Endothelial cell of umbilical vein (primary cell): ENCODE results near the gene HDAC5. TPM values are rescaled to one million over a fixed set of nuclear protein-coding genes. Genes with fewer than 3 reads are reported as not detected.

Experiments
- BruUV-seq: library from RNA; stranded (reverse); fragments of 400-500 nt; replicated peaks from 2 replicates; lab custom pipeline; 2021; lab: Mats Ljungman, UMichigan
- CTCF ChIA-PET: fragments of 300-600, 350-600 bp; sonication (Branson Sonifier 250); formaldehyde crosslinking; loops from one replicate; lab custom pipeline; 2021; ENCODE audit warnings: antibody characterized with exemption, inconsistent platforms; lab: Charles Lee
- POLR2A ChIA-PET: fragments of 300-600, 350-600 bp; sonication (Branson Sonifier 250); formaldehyde crosslinking; loops from one replicate; lab custom pipeline; 2021; ENCODE audit warnings: antibody characterized with exemption, inconsistent platforms; lab: Charles Lee
- DNase-seq: peaks from one replicate; pipeline ENCODE4 v3.0.0-alpha.2; 2011; ENCODE audit warnings: low read depth, low spot score
- FAIRE-seq: peaks from 2 replicates; lab custom pipeline; 2011; peaks lifted over from hg19 to GRCh38; lab: Jason Lieb, UNC
- H2AFZ ChIP-seq: 2 replicates; pipeline ENCODE4 v1.6.0; 2012; ENCODE audit warnings: low read depth, low read length, control low read depth, inconsistent platforms
- H3K27ac ChIP-seq: 2 replicates; pipeline ENCODE4 v1.5.1; 2011; ENCODE audit warnings: low read depth, mild to moderate bottlenecking, control low read depth, low read length, moderate library complexity; ENCODE audit not compliant: insufficient read depth
- H3K27me3 ChIP-seq, 2 experiments: 2 replicates each; pipeline versions ENCODE4 v1.6.0 to v1.6.1; 2011; ENCODE audit warnings: low read length in 2 of 2, mixed read lengths in 1 of 2; ENCODE audit not compliant: control insufficient read depth in 2 of 2, insufficient read depth in 2 of 2
- H3K36me3 ChIP-seq, 2 experiments: 2 replicates in 1 of 2; 3 replicates in 1 of 2; pipeline ENCODE4 v1.5.1; 2011; ENCODE audit warnings: low read length in 2 of 2, mild to moderate bottlenecking in 1 of 2, moderate library complexity in 1 of 2; ENCODE audit not compliant: control insufficient read depth in 2 of 2, insufficient read depth in 2 of 2; ENCODE audit errors: extremely low read depth in 1 of 2
- H3K4me1 ChIP-seq: 3 replicates; pipeline ENCODE4 v1.5.1; 2011; ENCODE audit warnings: mild to moderate bottlenecking, low read length; ENCODE audit not compliant: control insufficient read depth, insufficient read depth; ENCODE audit errors: extremely low read depth
- H3K4me2 ChIP-seq: 2 replicates; pipeline ENCODE4 v1.6.1; 2011; ENCODE audit warnings: low read length, control low read depth, mixed read lengths; ENCODE audit not compliant: insufficient read depth
- H3K4me3 ChIP-seq, 3 experiments: fragments of 200-600 bp in 1 of 3; sonication (generic), shearing (Covaris generic) in 1 of 3; replicated peaks in 1 of 3; 2 replicates each; pipeline ENCODE4 v1.5.1; 2011 to 2016; ENCODE audit warnings: control low read depth in 3 of 3, low read length in 3 of 3, mild to moderate bottlenecking in 2 of 3, inconsistent platforms in 1 of 3, low read depth in 1 of 3, moderate library complexity in 1 of 3; ENCODE audit not compliant: insufficient read depth in 1 of 3
- H3K79me2 ChIP-seq: 2 replicates; pipeline ENCODE4 v1.6.0; 2012; ENCODE audit warnings: low read length, inconsistent platforms; ENCODE audit not compliant: control insufficient read depth, insufficient read depth
- H3K9ac ChIP-seq: replicated peaks from 2 replicates; pipeline ENCODE3; 2011; ENCODE audit warnings: low read length, control low read depth; ENCODE audit not compliant: insufficient read depth; ENCODE audit errors: extremely low read depth
- H3K9me1 ChIP-seq: replicated peaks from 3 replicates; pipeline ENCODE4 v1.6.0; 2011; ENCODE audit warnings: mild to moderate bottlenecking, low read length; ENCODE audit not compliant: control insufficient read depth, insufficient read depth; ENCODE audit errors: extremely low read depth
- H3K9me3 ChIP-seq: replicated peaks from 2 replicates; pipeline ENCODE4 v1.5.1; 2012; ENCODE audit warnings: low read length, inconsistent platforms; ENCODE audit not compliant: control insufficient read depth, insufficient read depth
- H4K20me1 ChIP-seq: replicated peaks from 2 replicates; pipeline ENCODE3; 2011; ENCODE audit warnings: mild to moderate bottlenecking, low read length; ENCODE audit not compliant: control insufficient read depth, insufficient read depth; ENCODE audit errors: extremely low read depth
- CTCF ChIP-seq, 2 donors: IDR thresholded peaks; 1 replicate in 1 of 2; 2 replicates in 1 of 2; pipeline ENCODE4 v1.5.1; 2011; ENCODE audit warnings: low read length in 2 of 2, mild to moderate bottlenecking in 2 of 2, moderate library complexity in 2 of 2, control low read depth in 1 of 2, inconsistent platforms in 1 of 2, low read depth in 1 of 2; ENCODE audit not compliant: insufficient read depth in 1 of 2; ENCODE audit errors: extremely low read depth in 1 of 2
- EZH2 ChIP-seq: IDR thresholded peaks from 2 replicates; pipeline ENCODE4 v1.6.1; 2012; ENCODE audit warnings: borderline replicate concordance, low read depth, mild to moderate bottlenecking, moderate library complexity, low read length, inconsistent platforms; ENCODE audit not compliant: severe bottlenecking
- FOS ChIP-seq: IDR thresholded peaks from 2 replicates; pipeline ENCODE4 v1.6.1; 2011; ENCODE audit warnings: mild to moderate bottlenecking, low read length, moderate library complexity, borderline replicate concordance; ENCODE audit not compliant: insufficient read depth
- GATA2 ChIP-seq: IDR thresholded peaks from 2 replicates; pipeline ENCODE4 v1.7.0; 2011; ENCODE audit warnings: low read depth, mild to moderate bottlenecking, moderate library complexity, mixed read lengths, low read length; ENCODE audit not compliant: insufficient read length, insufficient read depth
- JUN ChIP-seq: IDR thresholded peaks from 2 replicates; pipeline ENCODE4 v1.6.1; 2011; ENCODE audit warnings: borderline replicate concordance, low read depth; ENCODE audit not compliant: insufficient read length, insufficient read depth
- MYC ChIP-seq: IDR thresholded peaks from one replicate; pipeline ENCODE4 v1.6.1; 2011; ENCODE audit warnings: mild to moderate bottlenecking, low read depth, low read length
- POLR2A ChIP-seq: IDR thresholded peaks from 2 replicates; pipeline ENCODE4 v1.6.1; 2012; ENCODE audit warnings: low read depth, mild to moderate bottlenecking, control low read depth, low read length
- POLR2AphosphoS5 ChIP-seq: IDR thresholded peaks from 2 replicates; pipeline ENCODE4 v1.6.1; 2012; ENCODE audit warnings: low read depth, mild to moderate bottlenecking, control low read depth, low read length, moderate library complexity; ENCODE audit not compliant: insufficient read depth
- dilution Hi-C: fragments of 300-500 bp; cut with MboI; formaldehyde crosslinking; loops from one replicate; pipeline ENCODE4 v1.15.0; 2019; ENCODE audit warnings: low sequenced_read_pairs; ENCODE audit not compliant: extremely low pct_ligation_motif_present
- intact Hi-C: fragments of 100-400 bp; cut with micrococcal nuclease; formaldehyde crosslinking; loops from one replicate; pipeline ENCODE4 v1.10.0; 2022
- polyA plus RNA-seq, 4 experiments: library from polyadenylated mRNA; depleted of rRNA in 3 of 4; stranded (reverse) in 3 of 4; unstranded in 1 of 4; fragments of >200 nt; gene quantifications; 2 replicates each; pipeline versions ENCODE4 v1.2.1 to v1.2.3, GENCODE V29; 2011 to 2012; ENCODE audit warnings: missing spikeins in 1 of 4
- total RNA-seq: library from RNA; stranded (reverse); gene quantifications from 2 replicates; pipeline ENCODE4 v1.2.3, GENCODE V29; 2021

HDAC5 gene
- total and polyA plus RNA-seq, 2 donors (not counting 3 experiments of a cell fraction or from before 2014, with no cell fraction given), result 35.4 to 40.4 TPM

GRCh38 chr17:44164476-44164875 lies 41.0 kb upstream of the HDAC5 start:
- intact Hi-C loops (no loop called here), dilution Hi-C loops (no loop called here)
- Histone ChIP-seq H3K79me2 (no peaks in the 10 kb centered on the region), H3K4me3 (no peak overlapping the region), H3K27me3 (no peaks in the 10 kb centered on the region), H3K9ac (no peak overlapping the region), H3K36me3 (no peaks in the 10 kb centered on the region), H3K4me1 (no peaks in the 10 kb centered on the region), H3K9me3 (no peaks in the 10 kb centered on the region), H3K27ac (no peak overlapping the region), H2AFZ (no peak overlapping the region), H4K20me1 (no peaks in the 10 kb centered on the region), H3K4me2 (no peak overlapping the region), H3K9me1 (no peaks in the 10 kb centered on the region)
- no peak for DNase-seq
- ChIA-PET CTCF (interaction anchor here (0.6 kb wide), 1 partner anchor 24 kb away, joined by 3 read pairs; no protein-coding TSS in a partner anchor), POLR2A (no interaction called here)
- TF ChIP-seq FOS (no peak), EZH2 (no peak), JUN (no peak), POLR2AphosphoS5 (no peak), CTCF (IDR thresholded peaks at IDR 0.05; ENCODE audit: extremely low read depth in 1 of 2, insufficient read depth in 1 of 2, low read depth in 1 of 2, low read length in 2 of 2) (no peak), MYC (no peak), POLR2A (no peak), GATA2 (no peak)
- no TSS peak for BruUV-seq
- no peak for FAIRE-seq
